Smooth muscle cell (in vitro differentiated cells): Measurements from ENCODE around the gene ILK. TPM values are rescaled to one million over a fixed set of nuclear protein-coding genes. Genes with fewer than 3 reads are reported as not detected.

ENCODE experiments used
- DNase-seq: peaks from one replicate; lab custom pipeline; 2025; ENCODE audit not compliant: unreplicated experiment; lab: John Stamatoyannopoulos, UW
- H2AFZ ChIP-seq: fragments of 200-600 bp; sonication (generic); 2 replicates; pipeline ENCODE4 v1.6.0; 2016; ENCODE audit warnings: antibody characterized with exemption, low read depth, mild to moderate bottlenecking
- H3F3A ChIP-seq: fragments of 200-600 bp; sonication (generic); 2 replicates; pipeline ENCODE4 v1.6.0; 2017; ENCODE audit warnings: antibody characterized with exemption, low read depth
- H3K27ac ChIP-seq: fragments of 200-600 bp; sonication (generic); 2 replicates; pipeline ENCODE4 v1.5.1; 2016; ENCODE audit warnings: low read depth, mild to moderate bottlenecking
- H3K27me3 ChIP-seq: fragments of 200-600 bp; sonication (generic); 2 replicates; pipeline ENCODE4 v1.6.1; 2016; ENCODE audit warnings: low read depth, mild to moderate bottlenecking
- H3K36me3 ChIP-seq: fragments of 200-600 bp; sonication (generic); 2 replicates; pipeline ENCODE4 v1.5.1; 2016; ENCODE audit warnings: low read depth
- H3K4me1 ChIP-seq: fragments of 200-600 bp; sonication (generic); 2 replicates; pipeline ENCODE4 v1.5.1; 2016; ENCODE audit warnings: low read depth
- H3K4me2 ChIP-seq: fragments of 200-600 bp; sonication (generic); 2 replicates; pipeline ENCODE4 v1.6.0; 2016; ENCODE audit warnings: mild to moderate bottlenecking
- H3K4me3 ChIP-seq: fragments of 200-600 bp; sonication (generic); 2 replicates; pipeline ENCODE4 v1.5.1; 2016; ENCODE audit warnings: mild to moderate bottlenecking
- H3K79me2 ChIP-seq: fragments of 200-600 bp; sonication (generic); 2 replicates; pipeline ENCODE4 v1.6.0; 2016; ENCODE audit warnings: low read depth, mild to moderate bottlenecking
- H3K9ac ChIP-seq: fragments of 200-600 bp; sonication (generic); 2 replicates; pipeline ENCODE4 v1.6.0; 2016; ENCODE audit warnings: low read depth
- H3K9me3 ChIP-seq: fragments of 200-600 bp; sonication (generic); replicated peaks from 2 replicates; pipeline ENCODE4 v1.5.1; 2016; ENCODE audit warnings: low read depth
- H4K20me1 ChIP-seq: fragments of 200-600 bp; sonication (generic); 2 replicates; pipeline ENCODE4 v1.6.0; 2016; ENCODE audit warnings: low read depth
- CTCF ChIP-seq: fragments of 200-600 bp; sonication (generic); IDR thresholded peaks from 2 replicates; pipeline ENCODE4 v1.5.1; 2017; ENCODE audit warnings: borderline replicate concordance, mild to moderate bottlenecking, antibody characterized with exemption; ENCODE audit not compliant: insufficient read depth, poor library complexity, severe bottlenecking
- WGBS: methylation state at CpG from one replicate; pipeline ENCODE4 v1.1.7; 2016; ENCODE audit warnings: low lambda C conversion rate; 5-methylcytosine and 5-hydroxymethylcytosine counted together
- polyA plus RNA-seq: library from polyadenylated mRNA; unstranded; fragments of >200 nt; fragmentation: Nextera tagmentation; extraction: Ambion mirVana; gene quantifications from 2 replicates; pipeline ENCODE4 v1.2.1, GENCODE V29; 2016
- total RNA-seq: library from RNA; depleted of rRNA; stranded (reverse); fragments of >200 nt; gene quantifications from 2 replicates; pipeline ENCODE4 v1.2.3, GENCODE V29; 2014

The ILK gene
- total and polyA plus RNA-seq, 2 experiments from 2014 or later, result 138 to 236 TPM

- Histone ChIP-seq H4K20me1 (peaks cover 36% of the 10 kb centered on the region), H3K36me3 (no peaks in the 10 kb centered on the region), H3K4me1 (peaks cover 6% of the 10 kb centered on the region), H3K79me2 (peaks cover 27% of the 10 kb centered on the region), H3K27ac (no peak overlapping the region), H3K27me3 (no peaks in the 10 kb centered on the region), H3K9ac (no peak overlapping the region), H3K4me3 (no peak overlapping the region), H3K9me3 (no peaks in the 10 kb centered on the region), H3F3A (peaks cover 4% of the 10 kb centered on the region), H2AFZ (no peak overlapping the region), H3K4me2 (no peak overlapping the region)
- DNase-seq, result no peak
- TF ChIP-seq CTCF, result no peak
- 75% methylated on average over 1 of the region's 1 CpG for WGBS
Observed at GRCh38 chr11:6653097-6653496, 49.5 kb downstream of the ILK start.

- 94% methylated on average over 2 of the region's 2 CpGs for WGBS
Observed at GRCh38 chr11:6653656-6654055, 50.1 kb downstream of the ILK start.

GRCh38 chr11:6654281-6655019 is 50.9 kb downstream of the ILK start:
- WGBS, result 69% methylated on average over 9 of the region's 9 CpGs
- H3F3A ChIP-seq, result no peaks in the 10 kb centered on the region
- peak overlapping the region; percentile 11 for H3K27ac ChIP-seq
- no peaks in the 10 kb centered on the region for H3K9me3 ChIP-seq
- DNase-seq, result no peak
- H3K4me1 ChIP-seq, result peaks cover 6% of the 10 kb centered on the region
- H4K20me1 ChIP-seq, result peaks cover 36% of the 10 kb centered on the region
- H3K4me2 ChIP-seq, result peak overlapping the region; percentile 86
- H3K27me3 ChIP-seq, result no peaks in the 10 kb centered on the region
- H3K36me3 ChIP-seq, result no peaks in the 10 kb centered on the region
- H3K4me3 ChIP-seq, result peak overlapping the region; percentile 65
- H3K79me2 ChIP-seq, result peaks cover 26% of the 10 kb centered on the region
- peak overlapping the region; percentile 75 for H2AFZ ChIP-seq
- no peak for TF ChIP-seq CTCF
- H3K9ac ChIP-seq, result peak overlapping the region; percentile 39

More at GRCh38 chr11:6653656-6654055, 50.1 kb downstream of the ILK start:
- H3K4me1 ChIP-seq, result peaks cover 6% of the 10 kb centered on the region
- peaks cover 36% of the 10 kb centered on the region for H4K20me1 ChIP-seq
- H3K27ac ChIP-seq, result no peak overlapping the region
- no peak for DNase-seq
- H3K9me3 ChIP-seq, result no peaks in the 10 kb centered on the region
- TF ChIP-seq CTCF, result no peak
- H3K4me2 ChIP-seq, result peak overlapping the region; percentile 9
- H3K79me2 ChIP-seq, result peaks cover 27% of the 10 kb centered on the region
- no peak overlapping the region for H3K9ac ChIP-seq
- H3K36me3 ChIP-seq, result no peaks in the 10 kb centered on the region
- no peak overlapping the region for H2AFZ ChIP-seq
- no peaks in the 10 kb centered on the region for H3F3A ChIP-seq
- no peaks in the 10 kb centered on the region for H3K27me3 ChIP-seq
- no peak overlapping the region for H3K4me3 ChIP-seq
